Measurements from ENCODE around the gene AKAP8. TPM values are rescaled to one million over a fixed set of nuclear protein-coding genes. Genes with fewer than 3 reads are reported as not detected.
"Not testable (repeated sequence)": the region's sequence is repeated elsewhere in the genome, so short reads cannot be mapped to it uniquely, and the experiment has no call there.

Gene AKAP8
- total and polyA plus RNA-seq, 2 of the 4 experiments (the other 2 are of a cell fraction) = 12.2 to 13.4 TPM

GRCh38 chr19:15353908-15354307 lies 25.7 kb downstream of the AKAP8 start:
- H4K20me1 ChIP-seq (ENCODE audit: insufficient read depth, low read length) = peaks cover 14% of the 10 kb centered on the region
- no peak overlapping the region for H3K56ac ChIP-seq (ENCODE audit: extremely low read depth, insufficient read depth, low read length)
- no peak for DNase-seq
- ATAC-seq (ENCODE audit: low read depth) = no peak
- no TSS peak for BruUV-seq (replicated peaks)
- TF ChIP-seq RCOR1 (IDR thresholded peaks at IDR 0.05; ENCODE audit: insufficient replicate concordance, low read length) = no peak
- no peak for TF ChIP-seq FOS (IDR thresholded peaks at IDR 0.05; ENCODE audit: low read depth, low read length)
- TF ChIP-seq MXI1 (IDR thresholded peaks at IDR 0.05; ENCODE audit: borderline replicate concordance, low read depth, low read length) = no peak
- no peak for TF ChIP-seq RAD21 (IDR thresholded peaks at IDR 0.05; ENCODE audit: low read length)
- no peaks in the 10 kb centered on the region for H3K9me1 ChIP-seq (ENCODE audit: insufficient read depth, low read length)
- no peak overlapping the region for H3K27ac ChIP-seq (ENCODE audit: insufficient read depth, low read length)
- H3K18ac ChIP-seq (ENCODE audit: low read depth, low read length) = no peak overlapping the region
- no peak overlapping the region for H3K4me3 ChIP-seq (ENCODE audit: insufficient read depth, low read depth, low read length)
- no peak overlapping the region for H3K9ac ChIP-seq (ENCODE audit: low read depth, low read length)
- H3K4me1 ChIP-seq (ENCODE audit: control insufficient read depth, insufficient read depth, low read length) = peaks cover 3% of the 10 kb centered on the region; the same call in 1 of the 2 replicates
- no peak overlapping the region for H2BK120ac ChIP-seq (ENCODE audit: low read depth, low read length)
- no peak overlapping the region for H2BK20ac ChIP-seq (ENCODE audit: low read depth, low read length)
- no peak overlapping the region for H3K4ac ChIP-seq (ENCODE audit: low read depth, low read length)
- H3K23ac ChIP-seq (ENCODE audit: low read depth, low read length) = no peak overlapping the region
- no peak overlapping the region for H3K4me2 ChIP-seq (ENCODE audit: low read depth, low read length)
- H2BK5ac ChIP-seq (ENCODE audit: low read depth, low read length, poor library complexity, severe bottlenecking) = no peak overlapping the region
- H4K91ac ChIP-seq (ENCODE audit: insufficient read depth, low read depth, low read length) = no peak overlapping the region
- no peak overlapping the region for H2AFZ ChIP-seq (replicated peaks; ENCODE audit: low read length, poor library complexity)
- H2BK15ac ChIP-seq (ENCODE audit: low read depth, low read length) = no peak overlapping the region
- CTCF ChIA-PET = no interaction called here
- H3K79me1 ChIP-seq (ENCODE audit: low read depth in 1 of 2, low read length in 2 of 2) = peaks cover 0 to 21% of the 10 kb centered on the region in 2 experiments; a peak in 3 of 4 replicates
- H2AK9ac ChIP-seq (replicated peaks; ENCODE audit: low read depth, low read length, poor library complexity) = no peak overlapping the region
- H4K5ac ChIP-seq (ENCODE audit: low read depth, low read length) = no peak overlapping the region
- POLR2A ChIA-PET (ENCODE audit: unreplicated experiment) = no interaction called here
- intact Hi-C loops (cut with micrococcal nuclease) = no loop called here
- dilution Hi-C loops (cut with HindIII; ENCODE audit: low sequenced_read_pairs, unreplicated experiment) = no loop called here
- H3K14ac ChIP-seq (replicated peaks; ENCODE audit: low read depth, low read length) = no peak overlapping the region
- H2AK5ac ChIP-seq (ENCODE audit: low read depth, low read length) = no peak overlapping the region
- in situ Hi-C loops (cut with MboI; ENCODE audit: low sequenced_read_pairs) = no loop called here
- H3K9me3 ChIP-seq (ENCODE audit: control insufficient read depth, insufficient read depth, low read length) = no peaks in the 10 kb centered on the region
- H3K36me3 ChIP-seq (ENCODE audit: control insufficient read depth, insufficient read depth, low read length) = peaks cover 35% of the 10 kb centered on the region
- no peaks in the 10 kb centered on the region for H3K27me3 ChIP-seq (ENCODE audit: control insufficient read depth, insufficient read depth, low read length)
- H4K8ac ChIP-seq (ENCODE audit: low read depth in 2 of 2, low read length in 2 of 2) = no peak overlapping the region
- WGBS, 2 experiments (ENCODE audit: extremely low coverage in 2 of 2, insufficient read length in 1 of 2) = 100% methylated on average over 1 of the region's 4 CpGs; no CpG with 5 or more reads in 1 of the 2 experiments

GRCh38 chr19:15352535-15352934 lies 27.1 kb downstream of the AKAP8 start:
- CTCF ChIA-PET = interaction anchor here (0.6 kb wide), 1 partner anchor 37 kb away, joined by 3 read pairs; no protein-coding TSS in a partner anchor
- intact Hi-C loops (cut with micrococcal nuclease); POLR2A ChIA-PET (ENCODE audit: unreplicated experiment); H4K91ac ChIP-seq (ENCODE audit: insufficient read depth, low read depth, low read length); H2AK5ac ChIP-seq (ENCODE audit: low read depth, low read length); H3K4me3 ChIP-seq (ENCODE audit: insufficient read depth, low read depth, low read length); H2BK15ac ChIP-seq (ENCODE audit: low read depth, low read length); H3K4me1 ChIP-seq (ENCODE audit: control insufficient read depth, insufficient read depth, low read length); H2AK9ac ChIP-seq (replicated peaks; ENCODE audit: low read depth, low read length, poor library complexity); DNase-seq; H3K9me3 ChIP-seq (ENCODE audit: control insufficient read depth, insufficient read depth, low read length); H2BK120ac ChIP-seq (ENCODE audit: low read depth, low read length); H3K23ac ChIP-seq (ENCODE audit: low read depth, low read length); in situ Hi-C loops (cut with MboI; ENCODE audit: low sequenced_read_pairs); H3K18ac ChIP-seq (ENCODE audit: low read depth, low read length); H3K27me3 ChIP-seq (ENCODE audit: control insufficient read depth, insufficient read depth, low read length); H2AFZ ChIP-seq (replicated peaks; ENCODE audit: low read length, poor library complexity); H3K9ac ChIP-seq (ENCODE audit: low read depth, low read length); H3K14ac ChIP-seq (replicated peaks; ENCODE audit: low read depth, low read length); H2BK5ac ChIP-seq (ENCODE audit: low read depth, low read length, poor library complexity, severe bottlenecking); H2BK20ac ChIP-seq (ENCODE audit: low read depth, low read length); H3K27ac ChIP-seq (ENCODE audit: insufficient read depth, low read length); ATAC-seq (ENCODE audit: low read depth); dilution Hi-C loops (cut with HindIII; ENCODE audit: low sequenced_read_pairs, unreplicated experiment); H3K56ac ChIP-seq (ENCODE audit: extremely low read depth, insufficient read depth, low read length); H3K4ac ChIP-seq (ENCODE audit: low read depth, low read length); BruUV-seq (replicated peaks); H4K8ac ChIP-seq (ENCODE audit: low read depth in 2 of 2, low read length in 2 of 2); H4K5ac ChIP-seq (ENCODE audit: low read depth, low read length); H3K4me2 ChIP-seq (ENCODE audit: low read depth, low read length); H3K9me1 ChIP-seq (ENCODE audit: insufficient read depth, low read length): not testable (repeated sequence)
- WGBS, 2 experiments (ENCODE audit: extremely low coverage in 2 of 2, insufficient read length in 1 of 2) = 100% methylated on average over 1 of the region's 8 CpGs; no CpG with 5 or more reads in 1 of the 2 experiments
- Histone ChIP-seq H3K36me3 (ENCODE audit: control insufficient read depth, insufficient read depth, low read length) (peaks cover 26% of the 10 kb centered on the region), H4K20me1 (ENCODE audit: insufficient read depth, low read length) (peaks cover 14% of the 10 kb centered on the region), H3K79me1 (ENCODE audit: low read depth in 1 of 2, low read length in 2 of 2) (peaks cover 0 to 11% of the 10 kb centered on the region in 2 experiments; a peak in 3 of 4 replicates)

Measured in IMR-90 (cell line).